Kasumi-1 (cell line): Measurements from ENCODE around the gene PHACTR1.

Source experiments
- DNase-seq, 2 experiments: peaks; one replicate each; lab custom pipeline; 2025; lab: John Stamatoyannopoulos, UW

The PHACTR1 gene

DNA sequence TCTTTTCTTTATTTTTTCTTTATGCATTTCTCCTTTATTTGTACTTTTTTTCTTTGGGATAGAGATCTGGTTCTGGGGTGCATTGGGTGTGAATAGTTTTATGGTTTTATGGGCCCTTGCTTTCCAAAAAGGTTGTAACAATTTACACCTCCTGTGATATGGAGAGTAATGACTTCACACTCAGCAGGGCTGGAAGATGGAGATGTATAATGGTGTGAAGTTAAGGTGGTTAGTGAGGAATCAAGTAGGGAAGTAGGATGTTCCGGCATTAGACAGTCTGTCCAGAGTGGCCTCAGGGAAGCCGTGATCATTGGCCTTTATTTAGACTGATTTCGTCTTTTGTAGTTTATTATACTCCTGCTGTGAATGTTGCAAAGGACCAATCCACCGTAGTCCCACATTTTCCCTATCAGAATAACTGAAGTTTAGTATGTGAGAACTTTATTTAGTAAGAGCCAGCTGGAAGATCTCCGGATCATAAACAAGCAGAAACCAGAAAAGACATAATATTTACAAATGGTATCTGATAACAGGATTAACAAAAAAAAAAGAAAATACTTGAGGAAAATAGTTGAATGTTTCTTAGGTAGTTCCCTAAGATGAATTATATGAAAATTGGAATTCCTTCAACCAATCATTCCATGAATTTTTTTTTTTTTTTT is 356.2 kb downstream of the PHACTR1 start:
- DNase-seq, result no peak

- DNase-seq, result no peak
These were observed 358.0 kb downstream of the PHACTR1 start for GRCh38 chr6:13074415-13075140.

- no peak for DNase-seq
These were observed 358.7 kb downstream of the PHACTR1 start for GRCh38 chr6:13075141-13075845.

GRCh38 chr6:13076575-13076974 is 360.0 kb downstream of the PHACTR1 start:
- no peak for DNase-seq

- no peak for DNase-seq
These were observed 360.6 kb downstream of the PHACTR1 start for GRCh38 chr6:13077117-13077516.

DNA sequence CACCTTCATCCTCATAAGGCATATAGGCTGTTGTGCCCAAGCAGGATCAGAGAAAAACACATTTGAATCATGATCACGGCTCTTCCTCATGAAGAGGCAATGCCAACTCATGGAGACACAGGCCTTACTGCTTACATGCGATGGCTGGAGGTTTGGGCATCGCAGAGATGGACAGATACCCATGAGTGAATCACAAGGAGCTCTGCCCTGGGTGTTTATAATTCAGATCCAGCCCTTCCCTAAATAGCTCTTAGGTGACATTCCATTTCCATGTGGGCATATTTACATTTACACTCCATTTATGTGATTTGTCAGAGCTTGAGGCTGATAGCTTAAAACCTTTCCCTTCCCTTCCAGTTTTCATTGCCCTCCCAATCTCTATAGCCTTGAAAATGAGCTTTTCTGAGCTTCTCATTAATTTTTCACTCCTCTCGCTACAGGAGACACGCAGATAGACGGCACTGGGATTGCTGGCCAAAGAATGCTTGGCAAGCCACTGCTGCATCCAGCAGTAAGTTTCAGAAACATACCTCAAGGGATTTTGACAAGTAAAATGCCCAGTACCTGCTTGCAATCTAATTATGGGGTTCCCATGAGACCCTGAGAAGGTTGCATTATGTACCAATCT is 362.6 kb downstream of the PHACTR1 start:
- no peak for DNase-seq

DNA sequence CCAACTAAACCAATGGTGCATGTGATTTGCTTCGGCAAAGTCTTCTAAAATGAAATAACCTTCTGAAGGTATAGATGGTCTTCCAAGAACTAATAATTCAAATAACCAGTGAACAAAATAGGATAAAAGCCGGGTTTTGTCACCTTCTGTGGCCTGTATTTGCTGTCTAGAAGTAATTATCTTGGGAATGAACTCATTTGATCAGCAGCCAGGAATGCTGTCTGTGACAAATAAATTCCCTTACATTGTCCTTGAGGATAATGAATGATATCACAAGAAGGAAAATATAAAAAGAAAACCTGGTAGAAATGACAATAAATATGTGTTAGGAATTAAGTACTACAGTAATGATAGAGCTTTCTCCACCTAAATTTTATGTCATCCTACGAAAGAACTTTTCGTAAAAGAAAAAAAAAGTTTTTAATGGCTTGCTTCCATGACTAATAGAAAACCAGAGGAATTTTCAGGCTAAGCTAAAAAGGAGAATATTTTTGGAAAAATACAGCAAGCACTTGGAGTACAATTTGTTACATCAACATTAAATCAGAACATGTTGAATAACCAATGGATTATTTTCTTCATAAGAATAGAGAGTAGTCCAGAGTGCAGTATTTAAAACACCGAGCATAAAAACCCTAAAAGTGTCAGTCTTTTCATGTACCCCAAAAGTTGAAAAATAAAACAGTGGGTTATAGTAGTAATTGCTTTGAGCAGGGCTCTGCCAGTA is 364.1 kb downstream of the PHACTR1 start:
- DNase-seq, result no peak

DNA sequence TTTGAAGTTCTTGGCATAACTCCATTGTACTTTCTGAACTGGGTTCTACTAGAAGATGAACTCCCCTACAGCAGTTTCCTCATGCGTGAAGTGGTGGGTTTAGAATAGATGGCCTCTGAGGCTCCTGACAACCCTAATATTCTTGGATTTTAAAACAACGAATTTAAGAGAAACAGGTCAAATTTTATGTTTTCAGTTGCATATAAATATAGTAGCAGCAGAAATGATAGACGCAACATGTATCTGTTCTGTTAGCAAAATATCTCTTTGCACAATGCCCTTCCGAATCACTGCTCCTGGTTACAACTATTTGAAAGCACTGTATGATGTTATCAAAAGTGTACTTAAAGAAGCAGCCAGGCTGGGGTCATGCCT is 364.6 kb downstream of the PHACTR1 start:
- no peak for DNase-seq

- DNase-seq, result no peak
These were observed 372.9 kb downstream of the PHACTR1 start for GRCh38 chr6:13089296-13089994.

DNA sequence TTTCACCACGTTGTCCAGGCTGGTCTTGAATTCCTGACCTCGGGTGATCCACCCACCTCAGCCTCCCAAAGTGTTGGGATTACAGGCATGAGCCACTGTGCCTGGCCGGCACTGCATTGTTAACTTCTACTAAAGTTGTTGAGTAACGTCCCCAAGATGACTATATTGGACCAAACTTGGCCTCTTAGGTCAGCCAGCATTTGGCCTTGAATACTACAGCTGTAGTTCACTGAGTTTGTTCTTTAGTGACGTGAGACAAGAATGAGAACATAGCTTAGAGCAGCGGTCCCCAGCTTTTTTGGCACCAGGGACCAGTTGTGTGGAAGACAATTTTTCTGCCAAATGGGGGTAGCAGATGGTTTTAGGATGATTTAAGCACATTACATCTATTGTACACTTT is 374.6 kb downstream of the PHACTR1 start:
- DNase-seq, result no peak

DNA sequence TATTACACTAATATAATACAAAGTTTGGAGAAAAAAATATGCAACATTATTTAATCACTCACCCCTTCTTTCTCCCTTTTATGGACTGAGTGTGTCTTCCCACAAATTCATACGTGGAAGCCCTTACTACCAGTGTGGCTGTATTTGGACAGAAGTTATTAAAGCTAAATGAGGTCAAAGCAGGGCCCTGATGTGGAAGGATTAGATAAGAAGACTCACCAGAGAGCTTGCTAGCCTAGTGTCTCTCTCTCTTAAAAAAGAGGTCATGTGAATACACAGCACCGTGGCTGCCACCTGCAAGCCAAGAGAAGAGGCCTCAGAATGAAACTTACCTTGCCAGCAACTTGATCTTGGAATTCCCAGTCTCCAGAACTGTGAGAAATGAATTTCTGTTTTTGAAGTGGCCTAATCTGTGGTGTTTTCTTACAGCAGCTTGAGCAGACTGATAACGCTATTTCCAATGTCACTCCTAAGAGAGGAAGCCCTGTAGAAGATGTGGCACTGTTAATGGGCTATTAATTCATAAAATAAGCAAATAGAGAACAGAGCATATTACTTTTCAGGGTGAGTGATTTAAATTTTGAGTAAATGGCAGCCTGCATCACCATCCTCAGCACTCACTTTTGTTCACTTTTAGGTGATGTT is 378.3 kb downstream of the PHACTR1 start:
- no peak for DNase-seq

GRCh38 chr6:13096084-13096483 is 379.5 kb downstream of the PHACTR1 start:
- no peak for DNase-seq

DNA sequence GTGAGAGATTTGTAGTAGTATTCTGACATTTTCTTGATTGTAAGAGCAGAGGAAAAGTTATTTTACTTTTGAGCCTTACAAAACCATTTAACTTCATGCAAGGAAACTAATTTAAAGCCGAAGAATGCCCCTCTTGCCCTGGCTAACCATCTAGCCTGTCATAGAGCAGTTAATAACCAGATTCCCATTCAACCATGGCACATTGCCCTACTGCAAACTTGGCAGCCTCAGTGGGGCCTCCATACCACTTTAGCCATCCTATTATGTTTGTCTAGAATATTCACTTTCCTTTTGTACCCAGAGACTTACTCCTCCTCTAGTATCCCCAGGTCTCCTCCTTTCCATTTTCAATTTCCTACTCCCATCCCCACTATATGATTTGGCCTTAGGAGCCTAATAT is 380.9 kb downstream of the PHACTR1 start:
- DNase-seq, result no peak

- no peak for DNase-seq
These were observed 381.4 kb downstream of the PHACTR1 start for GRCh38 chr6:13098006-13098405.

- DNase-seq, result no peak
These were observed 382.4 kb downstream of the PHACTR1 start for GRCh38 chr6:13098793-13099570.

GRCh38 chr6:13099771-13100170 is 383.2 kb downstream of the PHACTR1 start:
- DNase-seq, result peak; percentile 33 to 39

- DNase-seq, result no peak
These were observed 384.8 kb downstream of the PHACTR1 start for GRCh38 chr6:13101409-13101808.

GRCh38 chr6:13101985-13102384 is 385.4 kb downstream of the PHACTR1 start:
- no peak for DNase-seq

DNA sequence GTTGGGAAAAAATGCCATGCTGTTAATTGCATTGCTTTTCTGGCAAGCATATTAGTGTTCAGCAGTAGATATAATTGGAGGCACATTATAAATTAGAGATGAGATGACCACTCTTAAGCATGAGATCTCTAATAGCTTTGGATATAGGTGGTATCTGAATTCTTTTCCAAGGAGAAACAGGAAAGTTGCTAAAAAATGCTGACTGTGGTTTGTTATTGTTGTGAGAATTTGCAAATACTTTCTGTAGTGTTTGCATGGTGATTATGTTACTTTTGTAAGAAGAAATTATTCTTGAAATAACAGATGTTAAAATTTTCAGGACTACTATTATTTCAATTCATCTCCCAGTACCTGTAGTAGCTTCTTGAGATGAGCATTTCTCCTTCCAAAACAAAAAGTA is 386.6 kb downstream of the PHACTR1 start:
- no peak for DNase-seq

GRCh38 chr6:13105139-13105538 is 388.6 kb downstream of the PHACTR1 start:
- DNase-seq, result no peak
